GM19397 (cell line): Measurements from ENCODE around the gene ZNF48.
A peak's percentile ranks its signal among the peaks of the same experiment; 100 is the strongest.
"Not testable (repeated sequence)": the region's sequence is repeated elsewhere in the genome, so short reads cannot be mapped to it uniquely, and the experiment has no call there.

Source experiments
- ATAC-seq: cut with Tn5 transposase; IDR thresholded peaks from one replicate; pipeline ENCODE4 v1.9.1; 2021; ENCODE audit warnings: mild to moderate bottlenecking, moderate library complexity; ENCODE audit not compliant: unreplicated experiment

Gene ZNF48

DNA sequence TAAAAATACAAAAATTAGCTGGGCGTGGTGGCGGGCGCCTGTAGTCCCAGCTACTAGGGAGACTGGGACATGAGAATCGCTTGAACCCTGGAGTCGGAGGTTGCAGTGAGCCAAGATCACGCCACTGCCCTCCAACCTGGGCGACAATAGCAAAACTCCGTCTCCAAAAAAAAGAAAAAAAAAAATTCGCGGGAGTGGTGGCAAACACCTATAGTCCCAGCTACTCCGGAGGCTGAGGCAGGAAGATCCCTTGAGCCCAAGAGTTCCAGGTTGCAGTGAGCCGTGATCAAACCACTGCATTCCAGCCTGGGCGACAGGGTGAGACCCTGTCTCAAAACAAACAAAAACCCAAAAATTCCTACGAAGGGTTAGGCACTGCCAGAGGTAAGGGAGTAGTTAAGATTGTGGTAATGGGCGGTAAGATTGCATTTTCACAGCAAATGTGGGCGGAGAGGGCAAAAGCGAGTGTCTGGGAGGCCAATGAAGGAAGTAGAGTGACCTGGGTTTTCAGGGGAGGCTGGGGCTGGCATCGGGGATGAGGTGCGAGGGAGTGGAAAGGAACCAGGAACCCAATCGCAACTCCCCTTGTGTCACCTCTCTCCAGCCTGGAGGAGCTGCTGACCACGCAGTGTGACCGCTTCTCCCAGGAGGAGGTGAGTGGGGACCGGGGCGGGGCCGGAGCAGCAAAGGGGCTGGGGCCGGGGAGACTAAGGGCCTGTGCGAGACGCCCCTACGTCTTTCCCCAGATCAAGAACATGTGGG is 18.0 kb upstream of the ZNF48 start:
- ATAC-seq, result no peak

DNA sequence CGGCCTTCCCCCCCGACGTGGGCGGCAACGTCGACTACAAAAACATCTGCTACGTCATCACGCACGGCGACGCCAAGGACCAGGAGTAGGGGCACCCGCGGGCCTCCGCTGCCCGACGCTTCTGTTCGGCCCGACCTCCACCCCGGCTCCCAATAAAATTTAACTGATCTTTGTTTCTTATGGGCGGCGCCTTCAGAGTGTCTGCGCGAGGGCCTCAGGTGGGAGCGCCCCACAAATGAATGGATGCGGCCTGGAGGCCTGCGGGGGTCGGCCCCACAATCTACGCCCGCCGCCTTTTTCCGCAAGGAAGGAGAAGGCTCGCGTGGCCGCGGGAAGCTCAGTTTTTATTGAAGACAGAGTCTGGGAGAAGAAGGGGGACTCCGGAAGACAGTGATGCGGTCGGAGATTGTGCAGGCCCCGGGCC is 17.4 kb upstream of the ZNF48 start:
- ATAC-seq, result peak; percentile 49

DNA sequence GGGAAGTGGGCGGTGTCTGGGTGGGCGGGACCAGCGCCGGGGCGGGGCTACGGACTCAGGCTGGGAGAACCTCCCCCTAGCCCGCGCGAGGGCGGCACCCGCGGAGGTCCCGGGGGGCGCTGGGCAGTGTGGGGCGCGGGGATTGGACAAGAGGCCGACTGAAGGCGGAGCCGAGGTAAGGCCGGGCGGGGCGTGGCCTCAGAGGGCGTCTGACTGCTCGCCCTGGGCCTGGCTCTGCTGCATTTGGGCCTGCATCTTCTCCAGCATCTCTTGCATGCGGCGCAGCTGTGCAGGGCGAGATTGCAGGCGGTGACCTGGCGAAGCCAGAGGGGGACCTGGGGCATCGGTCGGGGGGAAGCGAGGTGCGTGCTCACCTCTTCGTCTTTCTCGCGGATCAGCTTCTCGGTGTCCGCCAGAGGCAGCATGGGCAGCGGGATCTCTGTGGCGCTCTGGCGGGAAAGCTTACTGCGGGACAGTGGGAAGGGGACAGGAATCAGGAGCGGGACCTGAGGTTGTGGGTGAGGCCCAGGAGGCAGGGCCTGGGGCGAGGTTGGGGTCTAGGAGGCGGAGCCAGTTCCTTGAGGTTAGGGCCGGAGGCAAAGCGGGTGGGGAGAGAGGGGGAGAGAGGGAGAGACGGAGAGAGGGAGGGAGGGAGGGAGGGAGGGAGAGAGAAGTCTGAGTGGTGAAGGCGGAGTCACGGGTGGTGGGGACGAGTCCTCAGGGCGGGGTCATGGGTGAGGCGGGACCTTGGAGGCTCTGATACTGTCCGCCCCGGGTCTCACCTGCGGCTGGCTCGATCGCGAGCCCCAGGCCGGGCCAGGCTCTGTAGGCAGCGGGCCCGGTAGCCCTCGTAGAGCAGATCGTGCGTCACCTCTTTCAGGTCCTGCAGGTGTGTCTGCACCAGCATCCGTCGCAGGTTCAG is 16.7 kb upstream of the ZNF48 start:
- peak; percentile 84 for ATAC-seq

GRCh38 chr16:30379158-30379783 is 15.9 kb upstream of the ZNF48 start:
- ATAC-seq, result peak; percentile 0

DNA sequence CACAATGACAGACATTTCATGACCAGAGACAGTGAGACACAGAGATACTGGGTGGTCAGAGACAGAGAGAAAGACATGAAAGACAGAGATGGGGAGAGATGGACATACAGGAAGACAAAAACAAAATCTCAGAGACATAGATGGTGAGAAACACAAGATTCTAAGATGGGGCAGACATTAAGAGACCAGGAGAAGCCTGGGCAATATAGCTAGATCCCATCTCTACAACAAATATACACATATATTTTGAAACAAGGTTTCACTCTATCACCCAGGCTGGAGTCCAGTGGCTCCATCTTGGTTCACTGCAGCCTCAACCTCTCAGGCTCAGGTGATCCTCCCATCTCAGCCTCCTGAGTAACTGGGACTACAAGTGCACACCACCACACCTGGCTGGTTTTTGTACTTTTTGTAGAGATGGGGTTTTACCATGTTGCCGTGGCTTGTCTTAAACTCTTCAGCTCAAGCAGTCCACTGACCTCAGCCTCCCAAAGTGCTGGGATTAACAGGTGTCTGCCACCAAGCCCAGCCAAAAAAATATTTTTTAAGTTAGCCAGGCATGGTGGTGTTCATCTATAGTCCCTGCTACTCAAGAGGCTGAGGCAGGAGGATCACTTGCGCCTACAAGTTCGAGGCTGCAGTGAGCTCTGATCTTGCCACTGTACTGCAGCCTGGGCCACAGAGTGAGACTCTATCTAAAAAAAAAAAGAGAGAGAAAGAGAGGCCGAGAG is 15.0 kb upstream of the ZNF48 start:
- ATAC-seq, result no peak

DNA sequence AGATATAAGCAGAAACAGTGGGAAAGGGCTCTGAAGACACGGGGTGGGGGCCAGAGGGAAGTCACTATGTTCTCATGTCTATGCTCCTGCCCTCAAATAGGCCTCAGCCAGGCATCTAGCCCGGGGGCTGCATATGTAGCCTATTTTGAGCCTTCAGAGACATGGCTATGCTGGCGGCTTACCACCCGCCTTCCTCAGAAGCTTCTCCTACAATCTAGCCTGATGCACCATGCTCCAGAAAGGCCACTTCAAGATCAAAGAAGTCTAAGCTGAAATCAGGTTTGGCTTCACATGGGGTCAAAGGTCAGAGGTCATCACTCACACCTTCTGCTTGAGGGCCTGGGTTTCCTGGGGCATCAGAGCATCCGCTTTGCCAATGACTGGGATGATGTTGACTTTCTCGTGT is 14.4 kb upstream of the ZNF48 start:
- ATAC-seq, result no peak

- ATAC-seq, result no peak
Measured at GRCh38 chr16:30381291-30382041, 13.8 kb upstream of the ZNF48 start.

GRCh38 chr16:30382111-30382881 is 12.9 kb upstream of the ZNF48 start, which contains the start of gene SEPTIN1:
TSS of gene SEPTIN1 (minus strand) at chr16:30382561. CDS start at chr16:30382542, 19 bp downstream.
- ATAC-seq, result no peak

GRCh38 chr16:30383521-30383920 is 11.7 kb upstream of the ZNF48 start:
- no peak for ATAC-seq

DNA sequence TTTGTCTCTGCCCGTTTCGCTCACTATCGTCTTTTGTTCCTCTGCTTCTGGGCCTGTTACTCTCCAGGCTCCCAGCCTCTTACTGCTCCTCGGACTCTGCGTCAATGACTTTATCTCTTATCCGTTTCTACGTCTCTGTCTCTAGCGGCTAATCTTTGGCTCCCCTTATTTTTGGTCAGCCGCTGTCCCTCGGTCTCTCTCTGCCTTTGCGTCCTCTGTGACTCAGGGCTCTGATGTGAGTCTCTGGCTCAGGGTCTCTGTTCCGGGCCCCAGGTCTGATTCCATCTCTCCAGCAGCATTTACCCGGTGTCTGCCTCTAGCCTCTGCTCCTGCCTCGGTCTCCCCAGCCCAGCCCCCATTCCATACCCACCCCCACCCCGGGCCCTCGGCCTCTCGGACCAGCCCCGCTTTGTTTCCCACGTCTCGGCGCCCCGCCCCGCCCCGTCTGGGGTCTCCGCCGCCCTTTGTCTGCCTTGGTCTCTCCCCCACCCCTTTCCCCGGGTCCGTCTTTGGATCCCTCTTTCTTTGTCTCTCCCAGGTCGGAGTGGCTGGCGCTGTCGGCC is 547 bp upstream of the ZNF48 start:
- no peak for ATAC-seq

DNA sequence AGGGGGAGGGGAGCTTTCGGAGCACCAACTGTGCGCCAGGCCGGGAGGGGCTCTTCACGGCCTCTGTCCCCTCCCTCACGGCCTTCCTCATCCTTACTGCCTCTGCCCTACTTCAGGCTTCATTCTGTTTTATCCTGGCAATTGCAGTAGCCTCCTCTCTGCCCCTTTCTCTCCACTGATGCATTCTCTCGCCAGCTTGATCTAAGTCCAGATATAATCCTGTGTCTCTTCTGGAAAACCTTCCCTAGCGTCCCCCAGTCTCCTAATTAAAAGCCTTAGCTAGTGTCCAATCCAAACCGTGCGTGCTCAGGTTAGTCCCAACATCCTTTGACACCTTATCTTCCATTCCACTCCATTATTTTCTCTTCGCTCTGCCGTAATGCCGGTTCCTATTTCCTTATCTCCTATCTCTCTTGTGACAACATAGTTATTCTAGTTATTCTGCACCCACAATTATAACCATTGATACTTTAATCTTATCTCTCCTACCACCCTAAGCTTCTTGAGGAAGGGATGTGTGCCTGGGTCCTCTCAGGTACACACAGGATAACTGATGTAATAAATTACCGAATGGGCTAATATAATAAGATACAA is 869 bp downstream of the ZNF48 start:
- ATAC-seq, result no peak

- not testable (repeated sequence) for ATAC-seq
Measured at GRCh38 chr16:30396627-30397026, 1.4 kb downstream of the ZNF48 start.

DNA sequence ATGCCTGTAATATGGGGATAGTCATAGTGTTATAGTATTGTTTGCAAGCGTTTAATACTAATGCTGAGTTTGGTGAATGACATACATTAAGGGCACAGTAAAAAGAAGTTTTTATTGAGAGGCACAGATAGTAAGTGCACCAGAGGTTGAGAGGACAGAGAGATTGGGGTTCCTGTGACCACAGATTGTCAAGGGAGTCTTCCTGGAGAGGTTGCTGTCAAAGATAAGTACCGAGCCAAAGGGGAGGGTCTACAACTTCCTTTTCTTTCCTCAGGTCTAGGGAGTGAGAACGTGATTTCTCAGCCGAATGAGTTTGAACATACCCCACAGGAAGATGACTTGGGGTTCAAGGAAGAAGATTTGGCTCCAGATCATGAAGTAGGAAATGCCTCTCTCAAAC is 1.8 kb downstream of the ZNF48 start:
- ATAC-seq, result no peak

DNA sequence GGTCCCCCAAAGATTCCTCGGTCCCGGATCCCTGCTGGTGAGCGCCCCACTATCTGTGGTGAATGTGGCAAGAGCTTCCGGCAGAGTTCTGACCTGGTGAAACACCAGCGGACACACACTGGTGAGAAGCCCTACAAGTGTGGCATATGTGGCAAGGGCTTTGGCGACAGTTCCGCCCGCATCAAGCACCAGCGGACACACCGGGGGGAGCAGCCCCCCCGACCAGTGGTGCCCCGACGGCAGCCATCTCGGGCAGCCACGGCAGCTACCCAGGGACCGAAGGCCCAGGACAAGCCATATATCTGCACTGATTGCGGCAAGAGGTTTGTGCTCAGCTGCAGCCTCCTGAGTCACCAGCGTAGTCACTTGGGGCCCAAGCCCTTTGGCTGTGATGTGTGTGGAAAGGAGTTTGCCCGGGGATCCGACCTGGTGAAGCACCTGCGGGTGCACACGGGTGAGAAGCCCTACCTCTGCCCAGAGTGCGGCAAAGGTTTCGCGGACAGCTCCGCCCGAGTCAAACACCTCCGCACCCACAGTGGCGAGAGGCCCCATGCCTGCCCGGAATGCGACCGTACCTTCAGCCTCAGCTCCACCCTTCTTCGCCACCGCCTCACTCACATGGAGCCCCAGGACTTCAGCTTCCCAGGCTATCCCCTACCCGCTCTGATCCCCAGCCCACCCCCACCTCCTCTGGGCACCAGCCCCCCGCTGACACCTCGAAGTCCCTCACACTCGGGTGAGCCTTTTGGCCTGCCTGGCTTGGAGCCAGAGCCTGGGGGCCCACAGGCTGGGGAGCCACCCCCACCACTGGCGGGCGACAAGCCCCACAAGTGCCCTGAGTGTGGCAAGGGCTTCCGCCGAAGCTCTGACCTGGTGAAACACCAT is 2.8 kb downstream of the ZNF48 start:
- ATAC-seq, result no peak

DNA sequence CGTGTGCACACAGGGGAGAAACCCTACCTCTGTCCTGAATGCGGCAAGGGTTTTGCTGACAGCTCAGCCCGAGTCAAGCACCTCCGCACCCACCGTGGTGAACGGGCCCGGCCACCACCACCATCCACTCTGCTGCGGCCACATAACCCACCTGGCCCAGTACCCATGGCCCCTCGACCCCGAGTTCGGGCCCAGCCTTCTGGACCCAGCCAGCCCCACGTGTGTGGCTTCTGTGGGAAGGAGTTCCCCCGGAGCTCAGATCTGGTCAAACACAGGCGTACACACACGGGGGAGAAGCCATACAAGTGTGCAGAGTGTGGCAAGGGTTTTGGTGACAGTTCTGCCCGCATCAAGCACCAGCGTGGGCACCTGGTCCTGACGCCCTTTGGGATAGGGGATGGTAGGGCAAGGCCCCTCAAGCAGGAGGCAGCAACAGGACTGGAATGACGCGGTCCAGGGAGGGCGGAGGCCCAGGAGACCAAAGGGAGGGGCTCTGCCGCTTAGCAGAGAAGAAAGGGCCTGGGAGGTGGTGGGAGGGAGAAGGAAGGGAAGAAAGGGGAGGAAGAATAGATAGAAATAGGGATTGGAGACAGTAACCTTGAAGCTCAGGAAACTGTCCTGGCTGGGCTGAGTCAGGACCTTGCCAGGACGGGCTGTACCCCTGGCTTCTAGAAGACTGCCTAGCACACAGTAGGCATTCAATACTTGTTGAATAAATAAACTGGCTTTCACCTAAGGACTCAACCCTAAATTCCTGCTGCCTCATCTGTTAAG is 3.6 kb downstream of the ZNF48 start:
- ATAC-seq, result no peak

DNA sequence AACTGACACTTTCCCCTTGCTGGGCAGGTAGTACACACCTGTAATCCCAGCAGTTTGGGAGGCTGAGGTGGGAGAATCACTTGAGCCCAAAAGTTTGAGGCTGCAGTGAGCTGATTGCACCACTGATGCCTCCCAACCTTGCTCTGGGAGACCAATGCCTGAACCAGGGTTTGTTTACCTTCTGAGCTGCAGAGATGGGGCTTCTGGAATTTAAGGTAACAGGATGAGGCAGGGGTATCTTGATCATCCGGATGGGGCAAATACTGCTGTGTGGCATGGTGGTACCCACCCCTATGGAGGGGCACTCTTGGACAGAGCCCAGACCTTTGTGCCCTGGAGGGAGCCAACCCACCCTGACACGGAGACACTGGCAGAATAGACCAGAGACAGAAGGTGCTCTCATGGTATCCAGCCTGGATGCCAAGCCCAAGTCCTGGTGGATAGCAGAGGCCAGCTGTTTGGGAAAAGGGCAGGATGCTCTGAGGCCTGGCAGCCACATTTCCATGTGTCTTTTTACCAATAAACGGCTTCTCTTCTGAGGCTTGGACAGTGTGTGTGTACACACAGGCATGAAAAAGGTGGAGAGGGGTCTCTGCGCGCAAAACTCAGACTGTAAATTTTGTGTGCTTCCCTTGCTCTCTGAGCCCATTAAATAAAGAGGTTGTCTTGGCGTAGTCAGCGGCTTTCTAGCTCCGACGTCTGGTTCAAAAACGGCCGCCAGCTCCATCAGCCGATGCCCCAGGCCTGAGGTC is 4.4 kb downstream of the ZNF48 start:
- no peak for ATAC-seq
